ENCODE measurements around the gene LEKR1. TPM values are rescaled to one million over a fixed set of nuclear protein-coding genes. Genes with fewer than 3 reads are reported as not detected.

Gene LEKR1
- total and polyA plus RNA-seq, 2 donors (not counting 1 experiment from before 2014, with no cell fraction given), result 0.94 to 4.7 TPM

- H3K27ac Mint-ChIP-seq, result no peak overlapping the region
- Histone ChIP-seq H3K79me2 (ENCODE audit: control insufficient read depth, insufficient read depth, low read length) (no peaks in the 10 kb centered on the region), H3K36me3 (replicated peaks in 1 of 2; ENCODE audit: control extremely low read depth in 1 of 2, control insufficient read depth in 1 of 2, extremely low read depth in 1 of 2, insufficient read depth in 2 of 2, low read length in 1 of 2) (no peaks in the 10 kb centered on the region), H4K20me1 (ENCODE audit: control insufficient read depth, insufficient read depth, low read length, poor library complexity, severe bottlenecking) (no peaks in the 10 kb centered on the region), H3K4me3 (ENCODE audit: control extremely low read depth in 1 of 5, extremely low read depth in 1 of 5, insufficient read depth in 1 of 5, low read depth in 2 of 5, low read length in 4 of 5) (no peak overlapping the region), H2AFZ (ENCODE audit: insufficient read depth, low read depth, low read length, poor library complexity, severe bottlenecking) (no peak overlapping the region), H3K27me3 (replicated peaks in 1 of 4; ENCODE audit: control extremely low read depth in 1 of 4, control insufficient read depth in 3 of 4, insufficient read depth in 4 of 4, low read length in 3 of 4) (peaks cover 0 to 5% (median 0%) of the 10 kb centered on the region in 4 experiments), H3K4me2 (replicated peaks; ENCODE audit: low read depth, low read length, poor library complexity, severe bottlenecking) (no peak overlapping the region), H3K9me3 (ENCODE audit: control extremely low read depth in 1 of 3, control insufficient read depth in 2 of 3, insufficient read depth in 1 of 3, low read length in 2 of 3) (peaks cover 0 to 1% (median 0%) of the 10 kb centered on the region in 3 donors), H3K9ac (ENCODE audit: low read length) (no peak overlapping the region), H3K27ac (ENCODE audit: low read length in 2 of 2) (no peak overlapping the region), H3K4me1 (ENCODE audit: control insufficient read depth in 2 of 2, insufficient read depth in 2 of 2, low read length in 2 of 2) (no peaks in the 10 kb centered on the region)
- POLR2A ChIA-PET, result interaction anchor here (0.7 kb wide), 1 partner anchor 82 kb away, joined by 4 read pairs; no protein-coding TSS in a partner anchor
- peaks cover 4% of the 10 kb centered on the region for H3K27me3 Mint-ChIP-seq
- DNase-seq, result no peak
- TF ChIP-seq CTCF (IDR thresholded peaks at IDR 0.05), result no peak
- no peak for TF ChIP-seq EZH2 (IDR thresholded peaks at IDR 0.05; ENCODE audit: borderline replicate concordance, insufficient read depth, low read depth, low read length, poor library complexity, severe bottlenecking)
- intact Hi-C loops (cut with micrococcal nuclease), result no loop called here
- no CpG with 5 or more reads among the region's 2 CpGs for WGBS (ENCODE audit: insufficient coverage)
- CTCF ChIA-PET, result no interaction called here
- H3K4me3 Mint-ChIP-seq, result no peak overlapping the region
- H3K4me1 Mint-ChIP-seq, result no peaks in the 10 kb centered on the region
- ATAC-seq (ENCODE audit: low read depth), result no peak
- H3K9me3 Mint-ChIP-seq (ENCODE audit: insufficient read depth), result peaks cover 3% of the 10 kb centered on the region
These were observed 175.2 kb downstream of the LEKR1 start for GRCh38 chr3:157001221-157001957.

DNA sequence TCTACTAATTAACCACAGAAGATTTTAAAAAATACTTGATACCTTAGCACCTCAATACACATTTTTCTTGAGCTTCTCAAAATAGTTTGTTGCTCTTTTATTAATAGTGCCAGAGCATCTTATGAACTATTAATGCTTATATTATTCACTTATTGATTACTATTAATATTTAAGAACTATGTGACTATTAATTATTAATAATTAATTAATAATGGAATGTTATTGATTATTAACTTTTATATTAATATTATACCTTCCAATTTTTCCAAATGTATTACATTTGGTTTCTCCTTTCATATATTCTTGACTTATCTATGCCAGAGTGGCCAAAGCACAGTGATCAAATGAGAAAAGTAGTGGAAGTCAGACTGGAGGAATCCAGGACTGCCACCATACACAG, 195.5 kb downstream of the LEKR1 start:
- Histone ChIP-seq H2AFZ (ENCODE audit: insufficient read depth, low read depth, low read length, poor library complexity, severe bottlenecking) (no peak overlapping the region), H3K36me3 (replicated peaks in 1 of 2; ENCODE audit: control extremely low read depth in 1 of 2, control insufficient read depth in 1 of 2, extremely low read depth in 1 of 2, insufficient read depth in 2 of 2, low read length in 1 of 2) (no peaks in the 10 kb centered on the region), H3K79me2 (ENCODE audit: control insufficient read depth, insufficient read depth, low read length) (no peaks in the 10 kb centered on the region), H3K9ac (ENCODE audit: low read length) (no peak overlapping the region), H3K4me1 (ENCODE audit: control insufficient read depth in 2 of 2, insufficient read depth in 2 of 2, low read length in 2 of 2) (no peaks in the 10 kb centered on the region), H3K27ac (ENCODE audit: low read length in 2 of 2) (no peak overlapping the region), H4K20me1 (ENCODE audit: control insufficient read depth, insufficient read depth, low read length, poor library complexity, severe bottlenecking) (no peaks in the 10 kb centered on the region), H3K4me3 (ENCODE audit: control extremely low read depth in 1 of 5, extremely low read depth in 1 of 5, insufficient read depth in 1 of 5, low read depth in 2 of 5, low read length in 4 of 5) (no peak overlapping the region), H3K4me2 (replicated peaks; ENCODE audit: low read depth, low read length, poor library complexity, severe bottlenecking) (no peak overlapping the region), H3K9me3 (ENCODE audit: control extremely low read depth in 1 of 3, control insufficient read depth in 2 of 3, insufficient read depth in 1 of 3, low read length in 2 of 3) (no peaks in the 10 kb centered on the region), H3K27me3 (replicated peaks in 1 of 4; ENCODE audit: control extremely low read depth in 1 of 4, control insufficient read depth in 3 of 4, insufficient read depth in 4 of 4, low read length in 3 of 4) (no peaks in the 10 kb centered on the region)
- H3K4me1 Mint-ChIP-seq, result no peaks in the 10 kb centered on the region
- intact Hi-C loops (cut with micrococcal nuclease), result no loop called here
- ChIA-PET POLR2A (no interaction called here), CTCF (no interaction called here)
- H3K4me3 Mint-ChIP-seq, result no peak overlapping the region
- DNase-seq (no peak), ATAC-seq (ENCODE audit: low read depth) (no peak)
- TF ChIP-seq CTCF (IDR thresholded peaks at IDR 0.05) (no peak), EZH2 (IDR thresholded peaks at IDR 0.05; ENCODE audit: borderline replicate concordance, insufficient read depth, low read depth, low read length, poor library complexity, severe bottlenecking) (no peak)
- no peaks in the 10 kb centered on the region for H3K9me3 Mint-ChIP-seq (ENCODE audit: insufficient read depth)
- no peak overlapping the region for H3K27ac Mint-ChIP-seq
- no peaks in the 10 kb centered on the region for H3K27me3 Mint-ChIP-seq
